Subcutaneous adipose tissue (tissue), 4 donors: ENCODE data around the gene RRP7A. TPM values are rescaled to one million over a fixed set of nuclear protein-coding genes. Genes with fewer than 3 reads are reported as not detected.

Experiments
- total RNA-seq, 4 donors: library from RNA; depleted of rRNA; stranded (reverse); fragments of >200 nt; gene quantifications; one replicate each; pipeline ENCODE4 v1.1.0, GENCODE V29; 2016
- TF ChIP-seq, protein P1 (sequence below): fragments of 450-650 bp; IDR thresholded peaks from one replicate; pipeline ENCODE4 v1.5.1; 2016; ENCODE audit warnings: low read depth, mild to moderate bottlenecking, control low read depth, antibody characterized with exemption, moderate library complexity

RRP7A gene
- total RNA-seq, 4 donors from 2014 or later = 10.9 to 29.4 (median 17.4) TPM

DNA sequence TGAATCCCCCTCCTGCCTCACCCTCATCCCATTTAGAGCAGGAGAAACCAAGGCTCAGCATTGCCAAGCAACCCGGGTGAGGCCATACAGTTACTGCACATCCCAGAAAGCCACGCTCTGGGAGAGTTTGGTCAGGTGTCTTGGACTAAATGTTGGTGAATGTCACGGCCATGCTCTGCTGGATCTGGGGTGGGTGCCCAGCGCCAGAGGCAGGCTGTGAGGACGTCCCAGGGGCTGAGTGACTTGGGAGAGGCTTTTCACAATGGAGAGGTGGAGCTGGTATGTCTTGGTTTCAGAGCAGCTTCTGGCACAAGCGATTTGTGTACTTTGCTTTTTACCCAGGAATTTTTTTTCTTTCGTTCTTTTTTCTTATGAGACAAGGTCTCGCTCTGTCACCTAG, 40.8 kb upstream of the RRP7A start:
- TF ChIP-seq, protein P1, sequence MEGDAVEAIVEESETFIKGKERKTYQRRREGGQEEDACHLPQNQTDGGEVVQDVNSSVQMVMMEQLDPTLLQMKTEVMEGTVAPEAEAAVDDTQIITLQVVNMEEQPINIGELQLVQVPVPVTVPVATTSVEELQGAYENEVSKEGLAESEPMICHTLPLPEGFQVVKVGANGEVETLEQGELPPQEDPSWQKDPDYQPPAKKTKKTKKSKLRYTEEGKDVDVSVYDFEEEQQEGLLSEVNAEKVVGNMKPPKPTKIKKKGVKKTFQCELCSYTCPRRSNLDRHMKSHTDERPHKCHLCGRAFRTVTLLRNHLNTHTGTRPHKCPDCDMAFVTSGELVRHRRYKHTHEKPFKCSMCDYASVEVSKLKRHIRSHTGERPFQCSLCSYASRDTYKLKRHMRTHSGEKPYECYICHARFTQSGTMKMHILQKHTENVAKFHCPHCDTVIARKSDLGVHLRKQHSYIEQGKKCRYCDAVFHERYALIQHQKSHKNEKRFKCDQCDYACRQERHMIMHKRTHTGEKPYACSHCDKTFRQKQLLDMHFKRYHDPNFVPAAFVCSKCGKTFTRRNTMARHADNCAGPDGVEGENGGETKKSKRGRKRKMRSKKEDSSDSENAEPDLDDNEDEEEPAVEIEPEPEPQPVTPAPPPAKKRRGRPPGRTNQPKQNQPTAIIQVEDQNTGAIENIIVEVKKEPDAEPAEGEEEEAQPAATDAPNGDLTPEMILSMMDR = no peak

DNA sequence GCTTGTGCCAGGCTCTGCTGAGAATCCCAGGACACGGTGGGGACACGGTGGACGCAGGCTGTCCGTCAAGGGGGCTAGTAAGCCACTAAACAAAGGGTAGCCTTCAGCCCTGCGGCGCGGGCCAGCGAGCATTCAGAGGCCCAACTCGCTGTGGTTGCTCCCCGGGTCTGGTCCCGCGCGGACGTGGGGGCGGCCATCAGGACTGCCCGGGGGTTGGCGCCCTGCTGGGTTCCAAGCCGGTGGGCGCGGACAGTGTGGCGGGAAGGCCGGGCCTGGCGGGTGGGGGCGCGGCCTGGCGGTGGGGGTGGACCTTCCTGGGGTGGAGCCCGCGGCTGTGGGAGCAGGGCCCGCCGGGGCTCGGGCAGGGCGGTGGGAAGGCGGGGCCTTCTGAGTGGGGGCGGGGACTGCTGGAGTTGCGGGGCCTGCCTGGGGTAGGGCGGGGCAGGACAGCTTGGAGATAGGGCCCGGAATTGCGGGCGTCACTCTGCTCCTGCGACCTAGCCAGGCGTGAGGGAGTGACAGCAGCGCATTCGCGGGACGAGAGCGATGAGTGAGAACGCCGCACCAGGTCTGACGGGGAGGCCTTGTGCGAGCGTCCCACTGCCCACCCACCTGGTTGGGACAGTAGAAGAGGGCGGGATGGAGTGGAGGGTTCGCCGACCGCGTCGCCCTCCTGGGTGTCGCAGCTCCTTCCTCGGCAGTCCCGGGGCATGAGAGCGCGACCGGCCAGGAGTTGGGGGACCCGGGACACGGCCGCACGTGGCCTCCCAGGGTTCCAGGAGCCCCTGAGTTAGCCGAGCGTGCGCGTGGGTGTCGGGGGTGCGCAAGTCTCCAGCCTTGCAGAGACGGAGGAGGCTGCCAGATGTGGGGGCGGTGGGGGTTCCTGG, 34.1 kb upstream of the RRP7A start, which contains the start of gene SERHL2:
TSS of gene SERHL2 (plus strand) at position 482 of the 887 bp plus-strand sequence. CDS start at position 547, 65 bp downstream.
- TF ChIP-seq, protein P1 = no peak

DNA sequence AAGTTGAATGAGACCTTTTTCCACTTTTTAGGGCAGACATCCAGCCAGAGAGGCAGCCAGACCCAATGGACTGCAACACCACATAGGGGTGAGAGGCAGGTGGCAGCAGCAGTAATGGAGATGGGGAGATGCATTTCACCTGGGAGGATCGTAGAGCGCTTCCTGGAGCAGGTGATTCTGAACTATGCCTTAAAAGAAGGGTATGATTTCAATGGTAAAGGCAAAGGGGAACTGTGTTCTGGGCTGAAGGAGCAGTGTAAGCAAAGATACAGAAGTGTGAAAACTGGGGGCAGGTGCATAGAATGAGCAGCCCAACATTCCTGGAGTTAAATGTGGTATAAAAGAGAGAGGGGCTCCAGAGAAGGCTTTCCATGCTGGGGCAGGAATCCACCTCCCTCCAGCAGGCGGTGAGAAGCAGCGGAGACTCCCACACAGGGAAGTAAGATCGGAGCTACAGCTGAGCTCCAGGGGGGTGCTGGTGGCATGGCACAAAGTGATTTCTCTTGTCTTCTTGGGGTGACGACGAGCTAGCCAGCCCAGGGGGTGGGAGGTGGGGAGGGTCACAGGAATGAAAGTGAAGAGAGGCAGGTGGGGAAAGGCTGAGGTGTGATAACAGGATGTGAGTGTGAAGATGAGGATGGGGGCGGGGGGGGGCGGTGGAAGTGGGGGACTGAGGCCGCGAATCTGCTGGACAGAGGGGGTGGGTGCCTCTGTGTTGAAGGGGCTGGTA, 29.9 kb upstream of the RRP7A start:
- TF ChIP-seq, protein P1 = no peak

DNA sequence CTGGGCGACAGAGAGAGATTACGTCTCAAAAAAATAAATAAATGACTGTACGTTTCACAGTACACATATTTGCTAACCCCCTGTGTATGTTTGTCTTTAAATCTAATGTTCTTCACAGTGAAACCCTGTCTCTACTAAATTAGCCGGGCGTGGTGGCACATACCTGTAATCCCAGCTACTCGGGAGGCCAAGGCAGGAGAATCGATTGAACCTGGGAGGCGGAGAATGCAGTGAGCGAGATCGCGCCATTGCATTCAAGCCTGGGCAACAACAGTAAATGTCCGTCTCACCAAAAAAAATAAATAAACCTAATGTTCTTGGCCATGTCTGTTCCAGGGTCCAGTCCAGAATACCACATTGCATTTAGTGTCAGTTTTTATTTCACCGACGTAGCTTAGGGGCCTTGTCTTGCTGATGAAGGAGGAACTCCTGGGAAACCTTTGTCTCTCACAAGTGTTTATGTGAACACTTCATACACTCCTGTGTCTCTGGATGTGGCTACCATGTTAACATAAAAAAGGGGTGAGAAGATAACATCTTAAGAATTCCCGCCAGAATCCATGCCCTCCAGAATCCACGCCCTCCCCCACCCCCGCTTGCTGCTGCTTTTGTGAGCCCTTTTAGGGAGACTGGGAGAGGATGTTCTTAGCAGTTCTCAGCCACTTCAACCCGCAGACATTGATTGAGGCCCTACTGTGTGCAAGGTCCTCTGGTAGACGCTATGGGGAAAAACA, 29.2 kb upstream of the RRP7A start:
- TF ChIP-seq, protein P1 = no peak

DNA sequence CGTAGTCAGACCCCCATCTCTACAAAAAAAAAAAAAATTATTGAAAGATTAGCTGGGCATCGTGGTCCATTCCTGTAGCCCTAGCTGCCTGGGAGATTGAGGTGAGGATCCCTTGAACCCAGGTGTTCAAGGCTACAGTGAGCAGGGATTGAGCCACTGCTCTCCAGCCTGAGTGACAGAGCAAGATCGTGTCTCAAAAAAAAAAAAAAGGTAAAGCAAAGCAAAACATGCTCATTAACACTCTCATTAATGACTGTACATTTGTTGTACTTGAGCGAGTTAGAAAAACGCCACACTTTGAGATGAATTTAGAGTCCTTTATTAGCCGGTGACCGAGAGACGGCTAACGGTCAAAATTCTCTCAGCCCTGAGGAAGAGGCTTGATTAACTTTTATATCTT, 28.0 kb upstream of the RRP7A start:
- TF ChIP-seq, protein P1 = no peak

DNA sequence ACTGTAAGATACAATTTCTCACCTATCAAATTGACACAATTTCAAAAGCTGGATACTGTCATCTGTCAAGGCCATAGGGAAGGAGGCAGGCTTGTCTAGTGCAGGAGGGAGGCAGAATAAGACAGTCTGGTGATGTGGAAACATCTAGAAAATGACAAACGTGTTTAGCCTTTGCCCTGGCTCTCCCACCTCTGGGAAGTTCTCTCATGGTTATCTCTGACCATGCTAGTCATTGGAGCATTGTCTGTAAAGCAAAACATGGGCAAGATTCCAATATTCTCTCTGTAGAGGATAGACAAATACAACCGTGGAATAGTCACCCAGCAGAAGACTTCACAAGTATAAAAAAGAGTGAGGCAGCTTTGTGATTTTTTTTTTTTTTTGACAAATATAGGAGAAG, 25.1 kb upstream of the RRP7A start:
- TF ChIP-seq, protein P1 = no peak
